Measurements from ENCODE around the gene TFDP2. TPM values are rescaled to one million over a fixed set of nuclear protein-coding genes. Genes with fewer than 3 reads are reported as not detected.
"Not testable (repeated sequence)": the region's sequence is repeated elsewhere in the genome, so short reads cannot be mapped to it uniquely, and the experiment has no call there.

The TFDP2 gene
- total and polyA plus RNA-seq, 11 donors: 18.3 to 80.9 (median 52.2) TPM

DNA sequence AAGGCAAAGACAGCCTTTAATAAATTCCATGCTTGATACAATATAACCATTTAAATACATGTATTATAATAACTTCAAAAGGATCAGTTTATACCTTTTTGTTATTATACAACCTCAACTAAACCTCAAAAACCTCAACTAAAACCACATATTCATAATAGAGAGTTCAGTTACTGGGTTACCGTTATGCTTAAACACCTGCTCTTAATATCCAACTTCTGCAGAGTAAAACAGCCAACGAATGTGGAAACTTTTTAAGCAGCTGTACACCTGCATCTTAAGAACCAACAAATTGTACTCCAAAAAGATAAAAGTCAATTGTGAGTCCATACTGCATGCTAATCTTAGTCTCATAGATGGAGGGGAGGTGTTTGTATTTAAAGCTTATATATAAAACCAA lies 53.5 kb downstream of the TFDP2 start:
- Histone ChIP-seq H3K4me3 (no peak overlapping the region), H3K36me3 (no peaks in the 10 kb centered on the region), H3K27me3 (no peaks in the 10 kb centered on the region), H3K27ac (no peak overlapping the region), H3K4me1 (no peaks in the 10 kb centered on the region), H3K9me3 (no peaks in the 10 kb centered on the region)
- TF ChIP-seq, protein P1, sequence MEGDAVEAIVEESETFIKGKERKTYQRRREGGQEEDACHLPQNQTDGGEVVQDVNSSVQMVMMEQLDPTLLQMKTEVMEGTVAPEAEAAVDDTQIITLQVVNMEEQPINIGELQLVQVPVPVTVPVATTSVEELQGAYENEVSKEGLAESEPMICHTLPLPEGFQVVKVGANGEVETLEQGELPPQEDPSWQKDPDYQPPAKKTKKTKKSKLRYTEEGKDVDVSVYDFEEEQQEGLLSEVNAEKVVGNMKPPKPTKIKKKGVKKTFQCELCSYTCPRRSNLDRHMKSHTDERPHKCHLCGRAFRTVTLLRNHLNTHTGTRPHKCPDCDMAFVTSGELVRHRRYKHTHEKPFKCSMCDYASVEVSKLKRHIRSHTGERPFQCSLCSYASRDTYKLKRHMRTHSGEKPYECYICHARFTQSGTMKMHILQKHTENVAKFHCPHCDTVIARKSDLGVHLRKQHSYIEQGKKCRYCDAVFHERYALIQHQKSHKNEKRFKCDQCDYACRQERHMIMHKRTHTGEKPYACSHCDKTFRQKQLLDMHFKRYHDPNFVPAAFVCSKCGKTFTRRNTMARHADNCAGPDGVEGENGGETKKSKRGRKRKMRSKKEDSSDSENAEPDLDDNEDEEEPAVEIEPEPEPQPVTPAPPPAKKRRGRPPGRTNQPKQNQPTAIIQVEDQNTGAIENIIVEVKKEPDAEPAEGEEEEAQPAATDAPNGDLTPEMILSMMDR (IDR thresholded peaks at IDR 0.05): no peak
- TF ChIP-seq POLR2A (IDR thresholded peaks at IDR 0.05): no peak
- 80 to 90% (median 89%) methylated on average over 2 of the region's 2 CpGs for WGBS, 4 donors
- ATAC-seq (no peak), DNase-seq (no peak)
- intact Hi-C loops (cut with DNase I): no loop called here

DNA sequence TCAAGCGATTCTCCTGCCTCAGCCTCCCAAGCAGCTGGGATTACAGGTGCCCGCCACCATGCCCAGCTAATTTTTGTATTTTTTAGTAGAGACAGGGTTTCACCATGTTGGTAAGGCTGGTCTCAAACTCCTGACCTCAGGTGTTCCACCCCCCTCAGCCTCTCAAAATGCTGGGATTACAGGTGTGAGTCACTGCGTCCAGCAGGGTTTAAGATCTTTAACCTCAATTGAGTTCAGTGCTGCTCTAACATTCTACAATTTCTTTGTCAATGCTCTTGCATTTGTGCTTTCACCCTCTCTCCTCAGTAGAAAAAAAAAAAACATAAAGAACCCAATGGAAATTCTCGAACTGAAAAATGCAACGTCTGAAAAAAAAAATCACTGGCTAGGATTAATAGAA lies 60.4 kb downstream of the TFDP2 start:
- H3K9me3 ChIP-seq; H3K27me3 ChIP-seq; H3K4me1 ChIP-seq; ATAC-seq; H3K4me3 ChIP-seq; DNase-seq; H3K36me3 ChIP-seq; intact Hi-C loops (cut with DNase I); H3K27ac ChIP-seq: not testable (repeated sequence)
- 91 to 92% (median 92%) methylated on average over 5 of the region's 5 CpGs for WGBS, 4 donors

- intact Hi-C loops (cut with DNase I): no loop called here
- H3K27ac ChIP-seq: no peak overlapping the region
- H3K4me1 ChIP-seq: no peaks in the 10 kb centered on the region
- no peak overlapping the region for H3K4me3 ChIP-seq
- H3K27me3 ChIP-seq: no peaks in the 10 kb centered on the region
- H3K9me3 ChIP-seq: peaks cover 0 to 12% (median under 1%) of the 10 kb centered on the region in 12 donors
- ATAC-seq (no peak), DNase-seq (no peak)
- WGBS, 4 donors: 82 to 88% (median 84%) methylated on average over 5 of the region's 5 CpGs
- no peaks in the 10 kb centered on the region for H3K36me3 ChIP-seq
- TF ChIP-seq, protein P1 (IDR thresholded peaks at IDR 0.05): no peak
- no peak for TF ChIP-seq POLR2A (IDR thresholded peaks at IDR 0.05)
Measured at GRCh38 chr3:142088522-142088921, 60.8 kb downstream of the TFDP2 start.

DNA sequence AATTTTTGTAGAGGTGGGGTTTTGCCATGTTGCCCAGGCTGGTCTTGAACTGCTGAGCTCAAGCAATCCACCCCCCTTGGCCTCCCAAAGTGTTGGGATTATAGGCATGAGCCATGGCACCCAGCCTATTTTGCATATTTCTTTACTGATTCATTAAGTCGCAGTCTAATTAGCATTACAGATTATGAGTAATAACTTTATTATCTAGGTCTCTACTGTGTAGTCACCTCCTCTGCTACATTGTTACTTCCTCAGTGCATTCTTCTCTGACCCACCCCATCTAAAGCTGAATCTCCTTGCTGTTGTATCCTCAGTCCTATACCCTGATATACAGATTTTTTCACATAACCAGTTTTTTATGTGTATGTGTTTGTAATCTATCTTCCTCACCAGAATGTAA lies 61.7 kb downstream of the TFDP2 start:
- intact Hi-C loops (cut with DNase I): no loop called here
- H3K27ac ChIP-seq: no peak overlapping the region
- peaks cover 0 to 18% (median 2%) of the 10 kb centered on the region in 12 donors for H3K9me3 ChIP-seq
- H3K36me3 ChIP-seq: no peaks in the 10 kb centered on the region
- TF ChIP-seq POLR2A (IDR thresholded peaks at IDR 0.05): no peak
- TF ChIP-seq, protein P1 (IDR thresholded peaks at IDR 0.05): no peak
- DNase-seq (no peak), ATAC-seq (no peak)
- H3K27me3 ChIP-seq: no peaks in the 10 kb centered on the region
- H3K4me3 ChIP-seq: no peak overlapping the region
- no peaks in the 10 kb centered on the region for H3K4me1 ChIP-seq
- 91 to 100% (median 97%) methylated on average over 1 of the region's 1 CpG for WGBS, 4 donors

GRCh38 chr3:142086581-142087090 lies 62.7 kb downstream of the TFDP2 start:
- ATAC-seq (no peak), DNase-seq (no peak)
- H3K36me3 ChIP-seq: no peaks in the 10 kb centered on the region
- WGBS, 4 donors: 53 to 86% (median 74%) methylated on average over 2 of the region's 2 CpGs
- H3K27me3 ChIP-seq: no peaks in the 10 kb centered on the region
- H3K27ac ChIP-seq: no peak overlapping the region
- H3K9me3 ChIP-seq: peaks cover 0 to 19% (median 2%) of the 10 kb centered on the region in 12 donors
- TF ChIP-seq, protein P1 (IDR thresholded peaks at IDR 0.05): no peak
- TF ChIP-seq POLR2A (IDR thresholded peaks at IDR 0.05): no peak
- H3K4me3 ChIP-seq: no peak overlapping the region
- intact Hi-C loops (cut with DNase I): no loop called here
- H3K4me1 ChIP-seq: no peaks in the 10 kb centered on the region
